ENCODE data around the gene NUCKS1. TPM values are rescaled to one million over a fixed set of nuclear protein-coding genes. Genes with fewer than 3 reads are reported as not detected.

Gene NUCKS1
- total and polyA plus RNA-seq, 10 of the 15 experiments (the other 5 are each of a cell fraction or from before 2014, with no cell fraction given) = 40.5 to 135 (median 55.5) TPM

GRCh38 chr1:205709059-205709398, 41.0 kb downstream of the NUCKS1 start:
- SMC1A ChIA-PET (ENCODE audit: uncharacterized antibody, unreplicated experiment) = interaction anchor here (1.4 to 19.5 kb wide), 14 partner anchors 10 to 269 kb away, joined by 3 to 1008 read pairs (median 16); no protein-coding TSS in a partner anchor
- ATAC-seq (no peak), FAIRE-seq (no peak), DNase-seq (ENCODE audit: low read depth, low spot score) (no peak)
- no peaks in the 10 kb centered on the region for H3K79me2 ChIP-seq (ENCODE audit: control insufficient read depth, insufficient read depth, low read length)
- WGBS (ENCODE audit: insufficient coverage, insufficient replicate concordance, low lambda C conversion rate, missing lambda C conversion rate) = 86% methylated on average over 4 of the region's 4 CpGs
- intact Hi-C loops (cut with micrococcal nuclease; ENCODE audit: unreplicated experiment) = no loop called here
- H2AFZ ChIP-seq (ENCODE audit: control insufficient read depth, low read depth, low read length) = no peak overlapping the region
- TF ChIP-seq CHD1 (IDR thresholded peaks at IDR 0.05; ENCODE audit: low read depth, low read length) (no peak), SMC3 (IDR thresholded peaks at IDR 0.05; ENCODE audit: borderline replicate concordance, low read length) (no peak), HDGF (IDR thresholded peaks at IDR 0.05) (no peak), CUX1 (IDR thresholded peaks at IDR 0.05; ENCODE audit: insufficient replicate concordance, low read depth, low read length) (no peak), ZBTB4 (CRISPR knock-in tag; IDR thresholded peaks at IDR 0.05) (no peak), EED (IDR thresholded peaks at IDR 0.05; ENCODE audit: low read depth) (no peak), RAD21 (IDR thresholded peaks at IDR 0.05; ENCODE audit: insufficient read depth, low read depth, low read length) (no peak), E4F1 (IDR thresholded peaks at IDR 0.05; ENCODE audit: borderline replicate concordance, partially characterized antibody) (no peak), SREBF1 (IDR thresholded peaks at IDR 0.05; ENCODE audit: low read length) (no peak), JUNB (IDR thresholded peaks at IDR 0.05) (no peak), SUPT20H (IDR thresholded peaks at IDR 0.05; ENCODE audit: borderline replicate concordance, control insufficient read depth, low read depth, low read length) (no peak)
- no peaks in the 10 kb centered on the region for H3K9me3 ChIP-seq (replicated peaks; ENCODE audit: control insufficient read depth, insufficient read depth, low read length)
- no peaks in the 10 kb centered on the region for H4K20me1 ChIP-seq (ENCODE audit: control insufficient read depth, insufficient read depth)
- no peaks in the 10 kb centered on the region for H3K4me1 ChIP-seq (ENCODE audit: control insufficient read depth, insufficient read depth, low read length)
- BruUV-seq (replicated peaks) = no TSS peak
- H3K4me2 ChIP-seq (ENCODE audit: control insufficient read depth, insufficient read depth) = no peak overlapping the region
- RAD21 ChIA-PET (ENCODE audit: unreplicated experiment) = interaction anchor here (0.9 to 10.5 kb wide), 12 partner anchors 8 to 268 kb away, joined by 3 to 538 read pairs (median 19); partner anchors contain the start of genes RAB29 and SLC45A3
- H3K27ac ChIP-seq (ENCODE audit: control insufficient read depth, insufficient read depth) = no peak overlapping the region
- POLR2A ChIA-PET = interaction anchor here (4.0 to 10.1 kb wide), 3 partner anchors 31 to 50 kb away, joined by 21 to 89 read pairs (median 34); partner anchors contain the start of gene SLC45A3
- H3K36me3 ChIP-seq (ENCODE audit: control insufficient read depth in 2 of 2, insufficient read depth in 2 of 2, low read length in 1 of 2) = peaks cover 0 to 5% of the 10 kb centered on the region in 2 experiments; a peak in 2 of 4 replicates
- in situ Hi-C loops (cut with MboI) = loop anchor here (5.0 kb wide), 1 partner anchor 47 kb away; no protein-coding TSS in a partner anchor
- CTCF ChIA-PET = interaction anchor here (0.7 to 16.5 kb wide), 16 partner anchors 6 to 268 kb away, joined by 3 to 1339 read pairs (median 12); partner anchors contain the start of genes ELK4 and SLC45A3
- no peak overlapping the region for H3K4me3 ChIP-seq
- no peaks in the 10 kb centered on the region for H3K27me3 ChIP-seq (replicated peaks in 1 of 2; ENCODE audit: control insufficient read depth in 2 of 2, insufficient read depth in 2 of 2, low read length in 1 of 2)
- no peak overlapping the region for H3K9ac ChIP-seq (ENCODE audit: control insufficient read depth, insufficient read depth, low read length)

All from GM12878 (cell line).